IMR-90 (cell line): ENCODE data around the gene NUP98. TPM values are rescaled to one million over a fixed set of nuclear protein-coding genes. Genes with fewer than 3 reads are reported as not detected.

Experiments used
- ATAC-seq: fragments of 200-7000 bp; cut with Tn5 transposase; 2 replicates; pipeline ENCODE4 v1.9.1; 2020; ENCODE audit warnings: low read depth, mild to moderate bottlenecking, moderate library complexity
- BruUV-seq: library from RNA; stranded (reverse); fragments of 400-500 nt; replicated peaks from 2 replicates; lab custom pipeline; 2021; lab: Mats Ljungman, UMichigan
- CTCF ChIA-PET: fragments of 300-600 bp; formaldehyde crosslinking; extraction: SDS; loops from one replicate; lab custom pipeline; 2021; ENCODE audit warnings: antibody characterized with exemption; lab: Yijun Ruan, JAX
- POLR2A ChIA-PET: fragments of 300-600 bp; sonication (Branson Sonifier 250); formaldehyde crosslinking; loops from one replicate; lab custom pipeline; 2022; ENCODE audit warnings: antibody characterized with exemption; ENCODE audit not compliant: unreplicated experiment; lab: Charles Lee
- DNase-seq: peaks from one replicate; pipeline ENCODE4 v3.0.0; 2013
- H2AFZ ChIP-seq: replicated peaks from 2 replicates; pipeline ENCODE3; 2013; ENCODE audit warnings: low read length, mild to moderate bottlenecking; ENCODE audit not compliant: poor library complexity
- H2AK5ac ChIP-seq: 2 replicates; pipeline ENCODE4 v1.6.1; 2013; ENCODE audit warnings: low read depth, low read length, inconsistent platforms
- H2AK9ac ChIP-seq: replicated peaks from 2 replicates; pipeline ENCODE3; 2013; ENCODE audit warnings: mild to moderate bottlenecking, low read depth, low read length, moderate library complexity; ENCODE audit not compliant: poor library complexity
- H2BK120ac ChIP-seq: 2 replicates; pipeline ENCODE4 v1.6.1; 2013; ENCODE audit warnings: low read depth, low read length, inconsistent platforms
- H2BK15ac ChIP-seq: 3 replicates; pipeline ENCODE4 v1.6.1; 2013; ENCODE audit warnings: low read depth, low read length, inconsistent platforms
- H2BK20ac ChIP-seq: 2 replicates; pipeline ENCODE4 v1.6.1; 2013; ENCODE audit warnings: low read depth, mild to moderate bottlenecking, inconsistent platforms, low read length, moderate library complexity
- H2BK5ac ChIP-seq: 2 replicates; pipeline ENCODE4 v1.6.1; 2013; ENCODE audit warnings: mild to moderate bottlenecking, low read depth, low read length, inconsistent platforms; ENCODE audit not compliant: poor library complexity, severe bottlenecking
- H3K14ac ChIP-seq: replicated peaks from 2 replicates; pipeline ENCODE4 v1.6.1; 2013; ENCODE audit warnings: low read depth, low read length, inconsistent platforms
- H3K18ac ChIP-seq: 2 replicates; pipeline ENCODE4 v1.6.1; 2013; ENCODE audit warnings: low read depth, low read length, control low read depth
- H3K23ac ChIP-seq: 2 replicates; pipeline ENCODE4 v1.6.1; 2013; ENCODE audit warnings: low read depth, low read length, inconsistent platforms
- H3K27ac ChIP-seq: 2 replicates; pipeline ENCODE4 v1.5.1; 2013; ENCODE audit warnings: mild to moderate bottlenecking, control low read depth, low read length; ENCODE audit not compliant: insufficient read depth
- H3K27me3 ChIP-seq: 2 replicates; pipeline ENCODE4 v1.6.1; 2013; ENCODE audit warnings: low read length; ENCODE audit not compliant: control insufficient read depth, insufficient read depth
- H3K36me3 ChIP-seq: 2 replicates; pipeline ENCODE4 v1.6.1; 2013; ENCODE audit warnings: low read length, mixed read lengths; ENCODE audit not compliant: control insufficient read depth, insufficient read depth
- H3K4ac ChIP-seq: 2 replicates; pipeline ENCODE4 v1.6.1; 2013; ENCODE audit warnings: low read depth, low read length, inconsistent platforms
- H3K4me1 ChIP-seq: 2 replicates; pipeline ENCODE4 v1.6.1; 2013; ENCODE audit warnings: low read length, mixed read lengths; ENCODE audit not compliant: control insufficient read depth, insufficient read depth
- H3K4me2 ChIP-seq: 2 replicates; pipeline ENCODE4 v1.6.1; 2013; ENCODE audit warnings: low read depth, mild to moderate bottlenecking, control low read depth, low read length, moderate library complexity
- H3K4me3 ChIP-seq: 2 replicates; pipeline ENCODE4 v1.5.1; 2013; ENCODE audit warnings: low read depth, mild to moderate bottlenecking, control low read depth, low read length, moderate library complexity; ENCODE audit not compliant: insufficient read depth
- H3K56ac ChIP-seq: 2 replicates; pipeline ENCODE4 v1.6.1; 2013; ENCODE audit warnings: low read length, inconsistent platforms; ENCODE audit not compliant: insufficient read depth; ENCODE audit errors: extremely low read depth
- H3K79me1 ChIP-seq, 2 experiments: 2 replicates each; pipeline ENCODE4 v1.6.1; 2013; ENCODE audit warnings: low read length in 2 of 2, inconsistent platforms in 1 of 2, low read depth in 1 of 2
- H3K9ac ChIP-seq: 2 replicates; pipeline ENCODE4 v1.6.1; 2013; ENCODE audit warnings: low read depth, low read length, control low read depth
- H3K9me1 ChIP-seq: 2 replicates; pipeline ENCODE4 v1.6.1; 2013; ENCODE audit warnings: low read length, inconsistent platforms; ENCODE audit not compliant: insufficient read depth
- H3K9me3 ChIP-seq: 2 replicates; pipeline ENCODE4 v1.6.1; 2013; ENCODE audit warnings: low read length; ENCODE audit not compliant: control insufficient read depth, insufficient read depth
- H4K20me1 ChIP-seq: 2 replicates; pipeline ENCODE4 v1.6.1; 2013; ENCODE audit warnings: low read length, inconsistent platforms; ENCODE audit not compliant: insufficient read depth
- H4K5ac ChIP-seq: 2 replicates; pipeline ENCODE4 v1.6.1; 2013; ENCODE audit warnings: mild to moderate bottlenecking, low read depth, low read length, control low read depth
- H4K8ac ChIP-seq, 2 experiments: 2 replicates each; pipeline ENCODE4 v1.6.1; 2013; ENCODE audit warnings: low read depth in 2 of 2, low read length in 2 of 2, control low read depth in 1 of 2, inconsistent platforms in 1 of 2
- H4K91ac ChIP-seq: 2 replicates; pipeline ENCODE4 v1.6.1; 2013; ENCODE audit warnings: low read depth, low read length, inconsistent platforms; ENCODE audit not compliant: insufficient read depth
- BHLHE40 ChIP-seq: fragments of 150-350 bp; IDR thresholded peaks from 2 replicates; pipeline ENCODE4 v1.6.1; 2016; ENCODE audit warnings: mild to moderate bottlenecking, low read depth, low read length
- CEBPB ChIP-seq: IDR thresholded peaks from 2 replicates; pipeline ENCODE4 v1.6.1; 2012; ENCODE audit warnings: low read depth, low read length, improper control_type of control experiment
- CHD1 ChIP-seq: IDR thresholded peaks from 2 replicates; pipeline ENCODE4 v1.6.1; 2012; ENCODE audit warnings: low read depth, low read length, improper control_type of control experiment
- CTCF ChIP-seq: conservative IDR thresholded peaks from 2 replicates; pipeline ENCODE4 v1.5.1; 2012; ENCODE audit warnings: mild to moderate bottlenecking, low read depth, low read length, improper control_type of control experiment
- ELK1 ChIP-seq: fragments of 150-350 bp; IDR thresholded peaks from 2 replicates; pipeline ENCODE4 v1.6.1; 2016; ENCODE audit warnings: low read depth, mild to moderate bottlenecking, low read length, moderate library complexity, borderline replicate concordance
- FOS ChIP-seq: fragments of 150-350 bp; IDR thresholded peaks from 2 replicates; pipeline ENCODE4 v1.6.1; 2016; ENCODE audit warnings: low read depth, low read length
- MAFK ChIP-seq: IDR thresholded peaks from 2 replicates; pipeline ENCODE4 v1.6.1; 2012; ENCODE audit warnings: low read depth, low read length, improper control_type of control experiment
- MAZ ChIP-seq: IDR thresholded peaks from 2 replicates; pipeline ENCODE4 v1.6.1; 2012; ENCODE audit warnings: low read depth, mild to moderate bottlenecking, low read length, improper control_type of control experiment, moderate library complexity, borderline replicate concordance
- MXI1 ChIP-seq: IDR thresholded peaks from 2 replicates; pipeline ENCODE4 v1.6.1; 2012; ENCODE audit warnings: low read depth, mild to moderate bottlenecking, low read length, moderate library complexity, borderline replicate concordance
- NFE2L2 ChIP-seq: fragments of 150-350 bp; IDR thresholded peaks from 2 replicates; pipeline ENCODE4 v1.6.1; 2016; ENCODE audit warnings: low read depth, mild to moderate bottlenecking, low read length
- POLR2A ChIP-seq: IDR thresholded peaks from 2 replicates; pipeline ENCODE4 v1.6.1; 2012; ENCODE audit warnings: mild to moderate bottlenecking, low read depth, low read length
- RAD21 ChIP-seq: IDR thresholded peaks from 2 replicates; pipeline ENCODE4 v1.6.1; 2012; ENCODE audit warnings: low read length, improper control_type of control experiment
- RCOR1 ChIP-seq: IDR thresholded peaks from 2 replicates; pipeline ENCODE4 v1.6.1; 2012; ENCODE audit warnings: mild to moderate bottlenecking, low read length, improper control_type of control experiment; ENCODE audit not compliant: insufficient replicate concordance
- RFX5 ChIP-seq: IDR thresholded peaks from 2 replicates; pipeline ENCODE4 v1.8.0; 2012; ENCODE audit warnings: low read depth, mild to moderate bottlenecking, low read length, moderate library complexity
- SMC3 ChIP-seq: fragments of 150-350 bp; IDR thresholded peaks from 2 replicates; pipeline ENCODE4 v1.6.1; 2016; ENCODE audit warnings: low read depth, mild to moderate bottlenecking, antibody characterized with exemption, low read length, moderate library complexity
- USF2 ChIP-seq: fragments of 150-350 bp; IDR thresholded peaks from 2 replicates; pipeline ENCODE4 v1.6.1; 2017; ENCODE audit warnings: mild to moderate bottlenecking, antibody characterized with exemption, low read length, low read depth
- WGBS, 2 experiments: methylation state at CpG; one replicate each; pipeline versions ENCODE4 v1.1.5 to v1.1.7; 2013; ENCODE audit warnings: missing lambda C conversion rate in 2 of 2; ENCODE audit not compliant: insufficient read length in 1 of 2; ENCODE audit errors: extremely low coverage in 2 of 2; 5-methylcytosine and 5-hydroxymethylcytosine counted together
- dilution Hi-C: fragments of 300-500 bp; cut with HindIII; formaldehyde crosslinking; loops from one replicate; pipeline ENCODE4 v1.14.3; 2018; ENCODE audit warnings: low sequenced_read_pairs; ENCODE audit not compliant: unreplicated experiment
- in situ Hi-C: fragments of 300-500 bp; cut with MboI; formaldehyde crosslinking; loops from 3 replicates; pipeline ENCODE4 v1.14.3; 2019; ENCODE audit warnings: low sequenced_read_pairs, inconsistent platforms, mixed read lengths
- intact Hi-C: fragments of 100-400 bp; cut with micrococcal nuclease; formaldehyde crosslinking; loops from 2 replicates; pipeline ENCODE4 v1.10.0; 2022
- polyA plus RNA-seq, 3 experiments: library from polyadenylated mRNA; depleted of rRNA; stranded (reverse); fragments of >200 nt; gene quantifications; 2 replicates each; pipeline ENCODE4 v1.2.3, GENCODE V29; 2012; ENCODE audit warnings: low replicate concordance in 1 of 3
- total RNA-seq: library from RNA; depleted of rRNA; stranded (reverse); fragments of >200 nt; gene quantifications from 2 replicates; pipeline ENCODE4 v1.2.3, GENCODE V29; 2012

The NUP98 gene
- total and polyA plus RNA-seq, 2 of the 4 experiments (the other 2 are of a cell fraction) = 103 to 138 TPM

GRCh38 chr11:3836903-3837302 is 39.5 kb upstream of the NUP98 start:
- Histone ChIP-seq H3K36me3 (peaks cover 2% of the 10 kb centered on the region; the same call in 1 of the 2 replicates), H2BK15ac (no peak overlapping the region), H4K8ac (no peak overlapping the region), H2AK5ac (no peak overlapping the region), H3K18ac (no peak overlapping the region), H3K4ac (no peak overlapping the region), H3K4me3 (no peak overlapping the region), H3K14ac (no peak overlapping the region), H2AK9ac (no peak overlapping the region), H3K27me3 (no peaks in the 10 kb centered on the region), H4K5ac (no peak overlapping the region), H2BK5ac (no peak overlapping the region), H3K9me1 (peaks cover 53% of the 10 kb centered on the region), H3K79me1 (peaks cover 54 to 82% of the 10 kb centered on the region in 2 experiments), H3K56ac (no peak overlapping the region), H4K91ac (no peak overlapping the region), H2BK120ac (no peak overlapping the region), H2BK20ac (no peak overlapping the region), H3K27ac (no peak overlapping the region), H3K9me3 (no peaks in the 10 kb centered on the region), H3K9ac (no peak overlapping the region), H2AFZ (no peak overlapping the region), H3K4me1 (peaks cover 22% of the 10 kb centered on the region), H4K20me1 (peaks cover 81% of the 10 kb centered on the region), H3K23ac (no peak overlapping the region), H3K4me2 (no peak overlapping the region)
- DNase-seq (no peak), ATAC-seq (no peak)
- dilution Hi-C loops (no loop called here), in situ Hi-C loops (no loop called here), intact Hi-C loops (no loop called here)
- TF ChIP-seq NFE2L2 (no peak), CHD1 (no peak), RFX5 (no peak), USF2 (no peak), POLR2A (no peak), BHLHE40 (no peak), ELK1 (no peak), FOS (no peak), MXI1 (no peak), SMC3 (no peak), CTCF (no peak), CEBPB (no peak), RAD21 (no peak), RCOR1 (no peak), MAZ (no peak), MAFK (no peak)
- no CpG with 5 or more reads among the region's 5 CpGs for WGBS, 2 experiments
- BruUV-seq = no TSS peak
- ChIA-PET CTCF (no interaction called here), POLR2A (interaction anchor here (0.6 kb wide), 1 partner anchor 11 kb away, joined by 6 read pairs; no protein-coding TSS in a partner anchor)
